Stimulated activated naive CD8-positive, alpha-beta T cell treated with anti-CD3 and anti-CD28 coated beads, Interleukin-15, Interleukin-2, amounts not matched to agents 100 U/mL and 50 U/mL, for 24 hours (primary cell): ENCODE data around the gene POC1B.

Source experiments
- ATAC-seq: fragments of 150-1000 bp; cut with Tn5 transposase; one replicate; pipeline ENCODE4 v1.10.0; 2021
- DNase-seq: peaks from one replicate; pipeline ENCODE4 v3.0.0; 2021

The POC1B gene

GRCh38 chr12:89418228-89418910 is 107.5 kb downstream of the POC1B start:
- DNase-seq (no peak), ATAC-seq (no peak)

DNA sequence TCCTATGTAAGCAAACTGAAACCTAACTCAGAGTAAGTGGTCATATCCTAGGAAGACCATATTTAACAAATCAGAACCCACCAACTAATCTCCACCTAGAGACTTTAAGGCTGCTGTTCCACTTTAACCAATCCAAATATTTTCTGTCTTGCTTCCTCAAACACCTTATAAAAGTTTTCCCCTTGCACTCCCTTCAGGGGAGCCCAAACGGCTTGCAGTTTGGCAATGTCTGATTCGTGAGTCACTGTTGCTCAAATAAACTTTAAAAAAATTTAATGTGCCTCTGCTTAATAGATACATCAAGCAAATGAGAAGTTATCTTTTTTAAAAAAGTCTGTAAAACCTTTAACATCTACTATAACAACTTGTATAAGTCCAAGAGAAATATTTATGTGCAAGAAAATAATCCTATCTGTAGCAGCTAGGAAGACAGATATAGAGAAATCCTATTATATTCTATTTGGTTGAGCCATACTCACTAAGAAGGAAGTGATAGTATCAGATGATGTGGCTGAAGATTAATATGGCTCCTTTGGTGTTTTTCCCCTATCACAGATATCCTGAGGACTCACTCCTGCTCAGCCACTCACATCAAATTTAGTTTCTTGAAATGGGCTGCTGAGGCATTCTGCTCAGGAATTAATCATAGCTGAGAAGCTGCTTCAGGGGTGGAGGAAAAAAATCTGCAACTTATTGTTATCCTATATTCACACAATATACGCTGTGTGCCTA is 108.4 kb downstream of the POC1B start:
- DNase-seq (no peak), ATAC-seq (no peak)

DNA sequence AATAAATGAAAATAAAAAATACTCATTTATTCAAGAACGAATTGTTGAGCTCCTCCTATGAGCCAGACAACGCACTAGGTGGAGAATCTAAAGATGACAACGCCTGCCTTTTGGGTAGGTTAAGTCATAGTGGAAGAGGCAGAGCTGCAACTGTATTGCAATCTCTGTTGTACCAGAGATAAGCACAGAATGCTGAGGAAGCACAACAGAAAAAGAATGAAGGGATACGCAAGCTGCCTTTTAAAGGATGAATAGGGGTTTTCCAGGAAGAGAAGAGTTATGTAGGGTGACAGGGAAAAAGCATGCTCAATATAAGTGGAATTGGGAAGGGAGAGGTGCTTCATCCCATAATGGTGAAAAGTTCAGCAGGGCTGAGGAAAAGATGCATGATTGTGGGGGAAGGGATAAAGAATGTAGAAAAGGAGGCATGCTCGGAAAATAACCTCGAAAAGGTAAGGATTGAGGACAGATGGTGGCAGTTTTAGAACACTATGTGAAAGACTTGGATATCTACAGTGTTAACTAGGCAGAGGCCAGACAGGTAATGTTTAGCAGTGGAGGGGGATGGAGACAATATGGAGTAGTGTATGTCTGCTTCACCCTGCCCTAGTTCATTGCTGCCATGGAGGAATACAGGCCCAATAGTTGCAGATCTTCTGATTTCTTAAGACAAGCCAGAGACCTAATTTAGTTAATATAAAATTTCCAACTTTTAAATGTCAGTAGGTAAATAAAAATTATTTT is 109.6 kb downstream of the POC1B start:
- no peak for DNase-seq
- ATAC-seq = no peak

GRCh38 chr12:89414851-89415250 is 111.0 kb downstream of the POC1B start:
- ATAC-seq (no peak), DNase-seq (no peak)

DNA sequence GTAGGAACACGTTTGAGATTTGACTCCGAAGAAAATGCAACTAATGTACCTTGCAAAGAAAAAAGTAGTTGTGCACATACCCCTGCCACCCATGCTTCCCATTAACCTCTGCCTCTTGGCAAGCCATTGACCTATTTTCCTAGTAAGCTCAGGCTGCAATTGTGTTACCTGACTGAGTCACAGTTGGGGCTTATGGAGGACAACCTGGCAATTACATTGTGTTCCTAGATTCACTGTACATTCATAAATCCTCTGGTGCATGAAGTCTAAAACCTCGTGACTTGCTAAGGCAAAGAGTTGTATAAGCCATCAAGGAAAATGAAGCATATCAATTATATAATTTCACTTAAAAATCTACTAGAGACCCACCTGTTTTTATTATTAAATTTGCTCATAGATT is 111.5 kb downstream of the POC1B start:
- no peak for ATAC-seq
- DNase-seq = no peak

DNA sequence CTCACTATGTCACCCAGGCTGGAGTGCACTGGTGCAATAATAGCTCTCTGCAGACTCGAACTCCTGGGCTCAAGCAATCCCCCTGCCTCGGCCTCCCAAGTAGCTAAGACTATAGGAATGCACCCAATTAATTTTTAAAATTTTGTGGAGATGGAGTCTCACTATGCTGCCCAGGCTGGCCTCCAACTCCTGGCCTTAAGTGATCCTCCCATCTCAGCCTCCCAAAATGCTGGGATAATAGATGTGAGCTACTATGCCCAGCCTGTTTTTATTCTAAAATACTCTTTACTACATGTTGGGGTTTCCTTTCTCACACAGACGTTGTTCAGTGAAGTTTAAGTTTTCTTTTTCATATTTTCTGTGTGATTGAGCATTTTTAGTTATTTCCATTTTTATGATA is 112.6 kb downstream of the POC1B start:
- ATAC-seq (no peak), DNase-seq (no peak)

DNA sequence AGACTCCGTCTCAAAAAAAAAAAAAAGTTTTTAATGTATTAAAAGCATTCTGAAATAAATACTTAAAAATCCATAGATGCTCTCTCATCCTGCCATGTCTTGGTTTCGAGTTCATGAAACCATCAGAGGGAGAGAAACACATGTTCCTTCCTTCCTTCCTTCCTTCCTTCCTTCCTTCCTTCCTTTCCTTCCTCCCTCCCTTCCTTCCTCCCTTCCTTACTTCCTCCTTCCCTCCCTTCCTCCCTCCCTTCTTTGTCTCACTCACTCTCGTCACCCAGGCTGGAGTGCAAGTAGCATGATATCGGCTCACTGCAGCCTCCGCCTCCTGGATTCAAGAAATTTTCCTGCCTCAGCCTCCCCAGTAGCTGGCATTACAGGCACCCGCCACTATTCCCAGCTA is 113.2 kb downstream of the POC1B start:
- DNase-seq = no peak
- no peak for ATAC-seq

DNA sequence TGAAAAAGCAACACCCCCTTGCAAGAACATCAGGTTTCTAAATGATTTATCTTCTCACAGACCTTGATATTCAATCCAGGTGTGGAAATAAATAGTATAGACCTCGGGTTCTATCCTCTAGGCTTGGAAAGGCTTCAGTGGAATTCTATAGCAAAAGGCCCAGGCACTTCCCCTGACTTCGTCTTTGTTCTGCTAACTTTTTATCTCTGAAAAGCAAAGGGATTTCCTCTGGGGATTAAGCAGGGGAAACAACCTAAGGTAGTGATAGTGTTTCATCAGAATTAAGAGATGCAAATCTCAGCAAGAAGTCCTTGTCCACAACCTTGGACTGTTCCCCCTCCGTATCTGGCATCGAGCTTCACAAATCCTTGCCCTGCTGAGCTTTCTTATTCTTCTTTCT is 114.0 kb downstream of the POC1B start:
- ATAC-seq = no peak
- DNase-seq = no peak

DNA sequence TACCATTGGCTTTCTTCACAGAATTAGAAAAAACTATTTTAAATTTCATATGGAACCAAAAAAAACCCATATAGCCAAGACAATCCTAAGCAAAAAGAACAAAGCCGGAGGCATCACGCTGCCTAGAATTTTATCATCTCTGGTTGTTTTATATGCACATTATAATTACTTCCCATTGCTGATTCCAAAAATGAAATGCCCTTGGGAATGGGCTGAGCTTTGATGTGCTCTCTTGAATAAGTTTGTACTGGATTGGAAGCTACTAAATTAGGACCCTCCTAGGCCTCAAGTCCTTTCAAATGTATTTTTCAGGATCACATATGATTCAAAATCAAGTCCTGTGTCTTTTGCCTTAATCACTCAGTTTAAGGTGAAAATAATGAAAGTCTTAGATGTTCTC is 114.6 kb downstream of the POC1B start:
- no peak for ATAC-seq

DNA sequence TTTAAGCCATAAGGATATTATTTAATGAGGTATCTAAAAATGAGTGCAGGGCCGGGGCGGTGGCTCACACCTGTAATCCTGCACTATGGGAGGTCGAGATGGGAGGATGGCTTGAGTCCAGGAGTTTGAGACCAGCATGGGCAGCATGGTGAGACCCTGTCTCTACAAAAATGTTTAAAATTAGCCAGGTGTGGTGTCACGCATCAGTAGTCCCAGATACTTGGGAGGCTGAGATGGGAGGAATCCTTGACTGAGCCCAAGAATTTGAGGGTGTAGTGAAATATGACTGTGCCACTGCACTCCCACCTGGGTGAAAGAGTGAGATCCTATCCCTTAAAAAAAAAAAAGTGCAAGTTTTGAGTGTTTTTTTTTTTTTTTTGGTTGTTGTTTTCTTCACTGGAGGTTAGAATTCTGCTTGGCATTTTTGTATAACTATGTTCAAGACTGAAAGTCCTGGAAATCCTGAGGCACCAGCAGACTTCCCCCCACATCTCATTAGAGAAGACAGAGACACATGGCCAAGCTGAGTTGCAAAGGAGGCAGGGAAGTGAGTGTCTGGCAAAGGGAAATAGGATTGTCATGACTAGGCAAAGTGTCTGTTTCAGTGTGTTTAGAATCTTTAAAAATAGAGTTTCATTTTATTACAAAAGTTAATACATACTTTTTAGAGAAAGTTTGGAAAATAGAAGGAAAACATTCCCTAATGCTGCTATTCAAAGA is 120.1 kb downstream of the POC1B start:
- DNase-seq (no peak), ATAC-seq (no peak)

More for the DNA sequence above, 114.6 kb downstream of the POC1B start:
- DNase-seq = no peak

DNA sequence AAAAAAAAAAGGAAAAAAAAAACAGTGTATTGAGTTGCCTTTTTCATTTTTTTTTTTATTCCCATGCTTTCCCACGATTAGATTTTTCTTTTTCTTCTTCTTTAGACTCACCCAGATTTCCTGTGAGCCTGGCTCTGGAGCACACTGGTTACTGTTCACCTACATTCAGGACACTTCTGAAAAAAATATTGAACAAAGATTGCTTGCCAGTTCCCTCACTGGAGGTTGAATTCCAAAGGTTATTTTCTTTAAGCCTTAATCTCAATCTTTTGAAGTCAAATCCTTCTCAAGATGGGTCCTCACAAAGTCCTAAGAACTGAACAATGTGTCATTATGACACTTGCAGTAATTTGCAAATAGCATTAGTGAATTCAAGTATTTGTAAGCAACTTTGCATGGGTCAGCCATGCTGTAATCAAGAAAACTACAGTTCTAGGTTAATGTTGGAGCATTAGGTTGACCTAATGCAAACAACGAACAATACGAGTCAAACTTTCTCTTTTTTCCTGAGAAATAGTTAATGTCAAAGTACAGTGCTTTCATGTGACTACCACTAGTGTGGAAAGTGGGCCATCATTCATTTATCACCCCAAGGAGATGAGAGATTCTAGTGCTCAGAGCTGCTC is 124.3 kb downstream of the POC1B start:
- ATAC-seq = no peak
- no peak for DNase-seq

DNA sequence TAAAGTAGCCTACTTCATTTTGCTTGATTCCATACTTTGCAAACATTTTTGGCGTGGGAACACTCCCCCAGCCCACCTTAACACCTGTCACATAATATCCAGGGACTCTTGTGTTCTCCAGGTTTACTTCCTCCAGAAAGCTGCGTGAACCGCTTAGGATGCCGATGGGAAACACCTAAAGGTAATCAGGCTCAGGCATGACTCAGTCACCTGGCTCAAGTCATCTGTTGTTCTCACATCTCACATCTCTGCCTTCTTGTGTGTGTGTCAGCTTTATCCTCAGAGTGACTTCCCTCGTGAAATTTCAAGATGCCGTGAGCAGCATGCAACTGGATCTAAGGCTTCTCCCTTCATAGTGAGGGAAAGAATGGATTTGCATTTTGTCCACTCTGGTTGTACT is 125.4 kb downstream of the POC1B start:
- ATAC-seq (no peak), DNase-seq (no peak)

DNA sequence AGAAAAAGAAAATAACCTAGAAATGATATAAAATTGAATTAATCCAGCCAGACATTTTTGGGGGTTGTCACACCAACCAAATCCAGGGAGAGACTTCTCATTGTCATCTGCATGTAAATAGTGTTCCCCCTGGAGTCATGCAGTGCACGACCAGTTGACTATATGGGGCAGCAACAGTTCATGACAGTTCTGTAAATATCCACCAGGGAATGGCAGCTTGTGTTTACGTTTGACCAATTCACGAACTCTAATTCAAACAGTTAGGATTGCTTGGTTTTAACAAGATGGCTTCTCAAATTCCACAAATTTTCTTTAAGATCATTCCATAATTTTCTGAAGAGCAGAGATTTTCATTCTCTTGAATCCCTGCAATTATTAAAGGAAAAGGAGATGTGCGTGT is 130.1 kb downstream of the POC1B start:
- no peak for DNase-seq
- no peak for ATAC-seq

DNA sequence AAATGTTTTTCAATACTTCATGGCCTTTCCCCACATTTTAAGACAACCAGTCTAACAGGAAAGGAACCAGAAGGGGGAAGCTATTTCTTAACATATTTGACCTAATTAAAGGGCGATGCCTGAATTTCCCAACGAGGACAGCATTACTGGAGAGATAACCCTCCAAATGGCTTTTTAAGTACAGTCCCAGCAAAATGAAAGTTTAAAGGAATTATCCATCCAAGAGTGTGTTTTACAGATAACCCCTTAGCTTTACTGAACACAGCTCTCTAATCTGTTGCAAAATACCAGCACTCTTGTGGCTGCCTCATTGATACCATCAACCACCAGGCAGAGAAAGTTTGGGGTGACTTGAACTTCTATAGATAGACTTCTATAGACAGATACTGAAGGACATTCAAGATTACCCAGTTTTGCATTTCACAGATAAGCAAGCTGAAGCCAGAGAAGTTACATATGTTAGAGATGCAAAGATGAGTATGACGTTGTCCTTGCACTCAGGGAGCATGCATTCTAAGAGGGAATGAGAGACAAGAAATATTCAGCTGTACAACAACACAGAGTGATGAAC is 132.2 kb downstream of the POC1B start:
- no peak for ATAC-seq
- DNase-seq = no peak

- DNase-seq (no peak), ATAC-seq (no peak)
Observed at GRCh38 chr12:89392391-89392790, 133.5 kb downstream of the POC1B start.

DNA sequence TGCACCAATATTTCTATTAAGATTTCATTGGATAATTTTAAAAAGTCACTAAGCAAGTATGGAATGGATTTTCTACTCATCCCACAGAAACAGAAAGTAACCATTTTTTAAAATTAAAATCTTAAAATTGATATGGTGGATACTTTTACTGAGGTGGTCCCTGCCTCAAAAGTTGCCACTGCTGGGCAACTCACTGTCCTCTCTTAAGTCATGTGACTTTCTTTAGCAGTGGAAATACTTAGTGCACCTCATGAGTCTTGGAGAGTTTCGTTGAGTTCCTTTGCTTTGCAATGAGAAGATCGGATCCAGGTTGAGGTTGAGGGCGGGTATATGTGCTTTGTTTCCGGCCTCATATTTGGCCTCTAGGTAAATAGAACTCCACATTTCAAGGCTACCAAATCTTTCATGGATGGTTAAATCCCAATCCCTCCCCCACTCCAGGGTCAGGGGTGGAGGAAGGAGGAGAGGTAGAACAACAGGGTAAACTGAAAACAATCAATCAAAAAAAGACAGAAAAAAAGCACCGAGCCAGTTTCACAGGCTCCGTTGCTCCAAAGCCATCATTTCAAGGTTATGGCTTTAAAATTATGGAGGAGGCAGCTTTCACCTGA is 134.0 kb downstream of the POC1B start:
- DNase-seq (no peak), ATAC-seq (no peak)

DNA sequence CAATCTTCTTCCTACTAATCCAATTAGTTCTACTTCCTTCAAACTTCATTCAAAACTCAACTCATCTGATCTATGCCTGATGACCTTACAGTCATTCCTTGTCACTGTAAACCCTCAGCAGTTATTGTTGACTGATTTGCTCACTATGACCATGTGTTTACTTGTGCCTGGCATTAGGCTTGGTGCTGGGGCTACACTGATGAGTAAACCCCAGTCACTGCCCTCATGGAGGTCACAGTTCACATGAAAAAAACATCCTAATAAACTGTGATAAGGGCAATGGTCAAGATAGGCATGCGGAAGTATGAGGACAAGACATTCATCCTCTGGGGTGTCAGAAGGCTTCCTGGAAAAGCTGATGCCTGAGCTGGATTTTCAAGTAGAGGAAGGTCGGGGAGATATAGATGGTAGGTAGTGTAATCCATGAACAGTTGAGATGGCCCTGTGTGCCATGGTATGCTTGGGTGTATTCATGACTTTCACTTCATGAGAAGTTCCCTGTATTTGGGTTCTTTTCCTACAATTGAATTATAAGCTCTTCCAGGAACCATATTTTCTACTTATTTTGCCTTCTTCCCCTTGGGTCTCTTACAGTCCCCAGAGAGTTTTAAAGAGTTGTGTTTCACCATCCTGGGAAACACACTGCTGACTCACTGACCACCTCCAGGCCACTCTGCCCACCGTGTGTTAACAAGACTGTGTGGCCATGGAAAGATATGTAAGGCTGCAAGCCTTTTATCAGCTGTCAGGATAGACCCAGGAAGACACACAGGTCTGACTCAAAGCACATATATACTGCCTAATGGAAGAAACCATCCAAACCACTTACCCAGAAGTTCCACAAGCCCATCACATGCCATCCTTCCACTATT is 134.8 kb downstream of the POC1B start:
- ATAC-seq = peak; percentile 82
- DNase-seq = peak; percentile 21

DNA sequence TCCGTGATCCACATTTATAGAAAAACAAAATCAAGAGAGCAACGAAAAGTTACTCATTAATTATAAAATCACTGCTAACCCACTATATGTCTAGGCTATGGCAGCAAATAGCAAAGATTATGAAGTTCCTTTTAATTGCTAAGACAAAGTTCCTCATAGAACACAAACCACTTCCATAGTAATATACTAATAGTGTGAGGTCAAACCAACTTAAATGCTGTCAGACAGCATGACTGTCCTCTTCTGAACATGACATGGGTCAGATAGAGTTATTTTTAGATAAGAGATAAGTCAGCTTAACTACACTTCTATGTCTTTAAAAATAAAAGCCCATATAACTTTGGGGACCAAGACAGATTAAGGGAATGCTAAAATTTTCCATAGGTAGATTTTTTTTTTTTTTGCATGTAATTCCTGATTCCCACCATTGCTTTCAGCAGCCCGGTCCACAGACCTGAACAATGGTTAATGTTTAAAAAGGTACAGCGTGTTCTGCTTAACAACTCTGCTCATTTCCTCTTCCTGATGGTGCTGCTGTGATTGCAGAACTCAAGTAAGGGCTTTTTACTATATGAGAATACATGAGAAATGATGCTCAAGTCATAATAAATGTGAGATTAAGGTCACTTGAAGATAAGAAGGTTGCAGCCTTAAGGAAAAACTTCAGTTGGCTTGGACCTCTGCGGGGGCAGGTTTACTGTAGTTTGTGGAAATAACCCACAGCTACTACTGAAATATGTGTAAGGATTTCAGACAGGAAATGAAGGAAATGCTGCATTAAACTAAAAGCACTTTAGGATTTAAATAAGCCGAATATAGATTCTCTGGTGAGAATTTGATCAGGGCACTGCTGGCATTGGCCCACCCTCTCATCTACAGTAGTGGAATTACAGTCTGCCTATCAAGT is 135.8 kb downstream of the POC1B start:
- no peak for DNase-seq

GRCh38 chr12:89386138-89386537 is 139.7 kb downstream of the POC1B start:
- ATAC-seq = no peak
- DNase-seq = no peak

More for the DNA sequence above, 135.8 kb downstream of the POC1B start:
- no peak for ATAC-seq
